Urinary bladder (tissue), 4 donors: ENCODE data around the gene TSEN54. TPM values are rescaled to one million over a fixed set of nuclear protein-coding genes. Genes with fewer than 3 reads are reported as not detected.

Experiments
- DNase-seq: peaks from one replicate; pipeline ENCODE4 v3.0.0-alpha.2; 2015; ENCODE audit errors: extremely low spot score
- H3K27ac ChIP-seq: one replicate; pipeline ENCODE4 v1.5.1; 2013; ENCODE audit warnings: low read depth, mild to moderate bottlenecking, moderate library complexity
- H3K36me3 ChIP-seq: one replicate; pipeline ENCODE4 v1.6.1; 2013; ENCODE audit warnings: mild to moderate bottlenecking, moderate library complexity; ENCODE audit not compliant: insufficient read depth
- H3K4me1 ChIP-seq: one replicate; pipeline ENCODE4 v1.6.1; 2013; ENCODE audit warnings: mild to moderate bottlenecking, moderate library complexity; ENCODE audit not compliant: insufficient read depth
- H3K4me3 ChIP-seq: one replicate; pipeline ENCODE4 v1.5.1; 2013; ENCODE audit warnings: low read depth, low read length
- WGBS: extraction: QIAGEN DNeasy Blood & Tissue Kit; methylation state at CpG from one replicate; pipeline ENCODE4 v1.1.7; 2013; 5-methylcytosine and 5-hydroxymethylcytosine counted together
- polyA plus RNA-seq: library from polyadenylated mRNA; stranded (reverse); fragments of 200-250 nt; gene quantifications from one replicate; pipeline ENCODE4 v1.2.3, GENCODE V29; 2013
- total RNA-seq: library from RNA; depleted of rRNA; stranded (reverse); fragments of >200 nt; gene quantifications from one replicate; pipeline ENCODE4 v1.2.3, GENCODE V29; 2014
- donor health status: healthy with polysubstance abuse.
- donor health status: healthy.

TSEN54 gene
- total and polyA plus RNA-seq, 2 donors: 10.9 to 20.4 TPM

DNA sequence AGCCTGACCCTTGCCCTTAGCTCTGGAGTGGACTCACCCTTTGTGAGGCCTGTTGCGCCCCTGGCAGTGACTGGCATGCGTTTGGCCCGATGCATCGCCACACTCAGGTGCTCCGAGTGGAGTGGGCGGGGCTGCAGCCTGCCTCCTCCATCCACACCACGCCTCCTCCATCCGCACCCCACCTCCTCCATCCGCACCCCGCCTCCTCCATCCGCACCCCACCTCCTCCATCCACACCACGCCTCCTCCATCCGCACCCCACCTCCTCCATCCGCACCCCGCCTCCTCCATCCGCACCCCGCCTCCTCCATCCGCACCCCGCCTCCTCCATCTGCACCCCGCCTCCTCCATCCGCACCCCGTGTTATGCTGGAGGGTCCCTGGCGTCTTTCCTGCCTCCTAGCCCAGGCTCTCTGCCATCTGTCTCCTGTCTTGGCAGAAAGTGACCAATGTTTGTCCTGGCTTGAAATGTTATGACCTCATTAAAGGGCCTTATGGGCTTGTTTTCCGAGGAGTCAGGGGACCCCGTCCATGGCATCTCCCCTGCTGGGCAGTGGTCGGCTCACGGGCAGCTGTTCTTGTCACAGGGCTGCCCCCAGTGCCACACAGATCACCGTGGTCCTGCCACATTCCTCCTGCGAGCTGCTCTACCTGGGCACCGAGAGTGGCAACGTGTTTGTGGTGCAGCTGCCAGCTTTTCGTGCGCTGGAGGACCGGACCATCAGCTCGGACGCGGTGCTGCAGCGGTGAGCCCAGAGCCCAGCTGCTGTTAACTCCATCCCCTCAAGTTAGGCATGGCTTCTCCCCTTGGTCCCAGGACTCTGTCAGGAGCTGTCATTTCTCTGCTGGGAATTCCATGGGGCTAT, 42.6 kb downstream of the TSEN54 start:
- Histone ChIP-seq H3K4me3 (no peak overlapping the region), H3K4me1 (no peaks in the 10 kb centered on the region), H3K27ac (no peak overlapping the region), H3K36me3 (no peaks in the 10 kb centered on the region)
- DNase-seq: no peak
- 73% methylated on average over 34 of the region's 38 CpGs for WGBS

DNA sequence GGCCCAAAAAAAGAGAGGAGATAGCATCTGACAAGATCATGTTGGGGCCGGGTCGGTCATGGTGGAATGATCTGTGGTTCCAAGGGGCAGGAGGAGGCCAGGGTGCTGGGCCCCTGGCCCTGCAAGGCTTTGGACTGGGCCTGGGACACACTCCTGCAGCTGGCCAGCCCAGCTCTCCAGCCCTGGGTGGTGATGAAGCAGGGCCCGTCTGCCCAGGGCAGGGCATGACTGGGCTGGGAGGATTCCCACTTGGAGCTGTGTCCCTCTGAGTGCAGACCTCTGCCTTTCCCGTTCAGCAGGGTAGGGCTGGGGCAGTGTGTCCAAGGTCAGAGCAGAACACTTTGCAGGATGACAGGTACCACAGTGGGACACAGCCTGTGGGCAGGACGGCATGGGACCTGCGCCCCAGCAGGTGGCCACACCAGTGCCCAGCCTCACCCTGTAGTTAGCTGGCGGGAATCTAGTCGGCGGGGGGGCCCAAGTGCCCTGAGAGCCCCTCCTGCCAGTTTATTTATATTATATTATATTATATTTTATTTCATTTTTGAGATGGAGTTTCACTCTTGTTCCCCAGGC, 43.7 kb downstream of the TSEN54 start:
- DNase-seq: no peak
- Histone ChIP-seq H3K36me3 (no peaks in the 10 kb centered on the region), H3K27ac (no peak overlapping the region), H3K4me3 (no peak overlapping the region), H3K4me1 (no peaks in the 10 kb centered on the region)
- WGBS: 82% methylated on average over 9 of the region's 9 CpGs

DNA sequence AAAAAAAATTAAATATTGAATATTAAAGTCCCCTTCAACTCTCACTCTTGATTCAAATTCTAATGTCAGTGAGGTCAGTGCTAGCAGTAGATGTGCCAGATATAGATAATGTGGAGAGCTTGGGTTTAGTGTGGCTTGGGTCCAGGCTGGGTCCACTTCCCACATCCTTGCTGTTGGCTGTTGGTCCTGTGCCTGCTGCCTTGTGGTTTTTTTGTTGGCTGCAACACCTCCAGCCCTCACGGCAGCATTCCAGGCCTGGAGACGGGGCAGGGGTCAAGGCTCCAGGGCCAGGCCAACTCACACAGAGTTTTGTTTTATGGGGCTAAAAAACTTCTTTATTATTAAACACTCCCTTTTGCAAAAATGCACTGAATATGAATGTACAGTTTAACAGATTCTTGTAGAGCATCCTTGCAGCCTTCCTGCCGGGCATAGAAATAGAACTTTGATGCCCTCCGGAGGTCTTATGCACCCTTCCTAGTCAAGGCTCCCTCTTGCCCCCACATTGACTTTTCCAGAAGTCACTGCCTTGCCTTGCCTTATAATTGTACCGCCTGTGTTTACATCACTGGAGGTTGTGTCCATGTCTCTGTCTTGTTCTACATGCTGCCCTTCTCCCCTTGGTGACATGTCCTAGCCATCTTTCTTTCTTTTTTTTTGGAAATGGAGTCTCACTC, 45.7 kb downstream of the TSEN54 start:
- no peaks in the 10 kb centered on the region for H3K4me1 ChIP-seq
- 65% methylated on average over 5 of the region's 5 CpGs for WGBS
- H3K4me3 ChIP-seq: no peak overlapping the region
- no peaks in the 10 kb centered on the region for H3K36me3 ChIP-seq
- no peak overlapping the region for H3K27ac ChIP-seq
- DNase-seq: no peak

DNA sequence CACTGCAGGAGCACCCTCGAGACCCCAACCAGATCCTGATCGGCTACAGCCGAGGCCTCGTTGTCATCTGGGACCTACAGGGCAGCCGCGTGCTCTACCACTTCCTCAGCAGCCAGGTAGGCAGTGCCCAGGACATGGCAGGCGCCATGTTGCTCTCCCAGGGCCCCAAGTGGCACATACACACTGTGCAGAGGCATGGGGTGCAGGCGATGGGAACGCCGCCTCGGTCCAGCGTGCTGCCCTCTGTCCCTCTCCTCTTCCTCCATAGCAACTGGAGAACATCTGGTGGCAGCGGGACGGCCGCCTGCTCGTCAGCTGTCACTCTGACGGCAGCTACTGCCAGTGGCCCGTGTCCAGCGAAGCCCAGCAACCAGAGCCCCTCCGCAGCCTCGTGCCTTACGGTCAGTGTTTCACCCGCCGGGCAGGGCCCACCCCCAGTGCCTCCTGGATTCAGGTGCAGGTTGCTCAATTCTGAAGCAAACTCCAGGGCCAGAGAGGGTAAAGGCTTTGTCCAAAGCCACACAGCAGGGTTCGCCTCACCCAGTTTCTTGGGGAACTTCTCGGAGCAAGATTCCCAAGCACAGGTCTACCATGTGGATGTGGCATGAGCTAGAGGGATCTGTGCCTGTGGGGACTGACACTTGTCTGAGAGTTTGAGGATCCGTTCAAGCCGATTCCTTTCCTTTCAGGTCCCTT, 46.9 kb downstream of the TSEN54 start:
- 85% methylated on average over 28 of the region's 28 CpGs for WGBS
- DNase-seq: no peak

DNA sequence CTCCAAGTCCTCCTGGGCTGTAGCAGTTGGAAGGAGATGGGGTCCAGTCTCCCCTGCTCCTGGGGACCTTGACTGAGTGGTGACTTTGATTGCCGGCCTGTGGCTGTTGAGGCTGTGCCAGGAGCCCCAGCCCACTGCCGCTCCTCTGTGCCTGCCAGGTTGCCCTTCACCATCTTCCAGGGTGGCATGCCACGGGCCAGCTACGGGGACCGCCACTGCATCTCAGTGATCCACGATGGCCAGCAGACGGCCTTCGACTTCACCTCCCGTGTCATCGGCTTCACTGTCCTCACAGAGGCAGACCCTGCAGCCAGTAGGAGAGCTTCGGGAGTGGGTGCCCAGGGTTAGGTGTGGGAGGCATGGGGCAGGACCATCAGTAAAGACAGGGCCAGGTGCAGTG, 47.9 kb downstream of the TSEN54 start:
- Histone ChIP-seq H3K4me3 (no peak overlapping the region), H3K27ac (no peak overlapping the region), H3K36me3 (no peaks in the 10 kb centered on the region), H3K4me1 (no peaks in the 10 kb centered on the region)
- 95% methylated on average over 11 of the region's 11 CpGs for WGBS
- DNase-seq: no peak

More for the DNA sequence above, 46.9 kb downstream of the TSEN54 start:
- H3K27ac ChIP-seq: no peak overlapping the region
- no peak overlapping the region for H3K4me3 ChIP-seq
- H3K36me3 ChIP-seq: no peaks in the 10 kb centered on the region
- H3K4me1 ChIP-seq: no peaks in the 10 kb centered on the region

DNA sequence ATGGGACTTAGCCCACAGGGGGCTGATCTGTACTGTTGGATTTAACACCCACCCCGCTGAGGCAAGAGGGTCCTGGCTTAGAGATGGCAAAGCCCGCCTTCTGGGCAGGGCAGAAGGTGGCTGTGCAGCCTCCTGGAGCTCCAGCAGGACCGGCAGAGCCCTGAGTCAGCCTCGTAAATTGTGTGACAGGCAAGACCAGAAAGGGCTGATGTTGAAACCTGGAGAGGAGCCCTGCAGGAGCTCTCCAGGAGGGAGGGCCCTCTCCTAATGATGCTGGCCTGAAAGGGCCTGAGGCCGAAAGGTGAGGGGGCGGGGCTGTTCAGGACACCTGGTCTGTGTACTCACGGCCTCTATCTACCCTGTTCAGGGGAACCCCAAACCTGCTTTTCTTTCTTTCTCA, 48.7 kb downstream of the TSEN54 start:
- no peak for DNase-seq
- Histone ChIP-seq H3K27ac (no peak overlapping the region), H3K36me3 (no peaks in the 10 kb centered on the region), H3K4me1 (no peaks in the 10 kb centered on the region), H3K4me3 (no peak overlapping the region)
- WGBS: 75% methylated on average over 7 of the region's 7 CpGs

DNA sequence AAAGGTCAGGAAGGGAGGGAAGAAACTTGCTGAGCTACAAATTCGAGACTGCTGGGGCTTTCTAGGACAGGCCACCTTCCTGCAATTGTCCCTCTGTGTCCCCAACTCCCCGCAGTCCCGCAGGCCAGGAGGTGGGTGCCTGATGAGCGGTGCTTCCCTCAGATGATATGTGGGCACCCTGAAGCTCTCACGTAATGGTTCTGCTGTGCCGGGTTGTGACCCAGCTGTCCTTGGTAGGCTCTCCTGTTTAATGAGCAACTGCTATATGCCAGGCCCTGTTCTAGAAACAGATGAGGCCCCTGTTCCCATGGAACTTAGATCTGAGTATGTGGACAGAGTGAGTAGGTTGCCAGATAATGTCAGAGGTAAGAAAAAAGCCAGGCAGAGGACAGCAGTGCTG, 49.3 kb downstream of the TSEN54 start:
- no peak overlapping the region for H3K27ac ChIP-seq
- H3K36me3 ChIP-seq: no peaks in the 10 kb centered on the region
- DNase-seq: no peak
- H3K4me3 ChIP-seq: no peak overlapping the region
- WGBS: 90% methylated on average over 6 of the region's 6 CpGs
- H3K4me1 ChIP-seq: no peaks in the 10 kb centered on the region

DNA sequence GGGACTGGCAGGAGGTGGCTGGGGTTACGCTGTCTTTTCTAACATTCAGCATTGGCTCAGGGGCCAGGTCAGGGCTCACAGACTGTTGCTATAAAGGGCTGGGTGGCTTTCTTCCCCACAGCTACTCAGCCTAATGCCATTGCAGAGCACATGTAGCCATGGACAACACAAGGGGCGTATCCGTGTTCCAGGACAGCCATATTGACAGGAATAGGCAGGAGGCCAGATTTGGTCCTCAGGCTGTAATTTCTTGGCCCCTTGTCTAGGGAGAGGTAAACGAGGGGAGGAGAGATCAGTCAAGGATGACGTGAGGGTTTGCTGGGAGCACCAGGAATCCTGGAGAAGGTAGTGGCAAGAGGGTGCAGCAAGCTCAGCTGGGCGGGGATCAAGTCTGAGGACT, 50.1 kb downstream of the TSEN54 start:
- WGBS: 66% methylated on average over 6 of the region's 6 CpGs

DNA sequence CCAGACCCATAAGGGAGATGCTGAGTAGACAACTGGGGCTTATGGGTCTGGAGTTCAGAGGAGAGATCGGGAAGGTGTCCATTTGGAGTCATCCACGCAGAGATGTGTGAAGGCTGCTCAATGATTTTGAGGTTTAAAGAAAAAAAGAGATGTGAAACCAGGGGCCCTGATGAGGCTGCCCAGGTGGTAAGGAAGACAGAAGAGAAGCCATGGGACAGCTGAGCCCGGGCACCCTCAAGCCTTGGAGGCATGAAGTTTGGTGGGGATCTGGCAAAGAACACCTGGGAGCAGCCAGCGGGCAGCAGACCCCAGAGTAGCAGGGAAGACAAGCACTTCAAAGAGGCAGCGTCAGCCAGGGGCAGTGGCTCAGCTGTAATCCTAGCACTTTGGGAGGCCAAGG, 50.5 kb downstream of the TSEN54 start:
- Histone ChIP-seq H3K27ac (no peak overlapping the region), H3K36me3 (no peaks in the 10 kb centered on the region), H3K4me3 (no peak overlapping the region), H3K4me1 (no peaks in the 10 kb centered on the region)
- WGBS: 91% methylated on average over 5 of the region's 5 CpGs
- DNase-seq: no peak

More for the DNA sequence above, 50.1 kb downstream of the TSEN54 start:
- H3K27ac ChIP-seq: no peak overlapping the region
- H3K36me3 ChIP-seq: no peaks in the 10 kb centered on the region
- H3K4me3 ChIP-seq: no peak overlapping the region
- H3K4me1 ChIP-seq: no peaks in the 10 kb centered on the region
- no peak for DNase-seq

DNA sequence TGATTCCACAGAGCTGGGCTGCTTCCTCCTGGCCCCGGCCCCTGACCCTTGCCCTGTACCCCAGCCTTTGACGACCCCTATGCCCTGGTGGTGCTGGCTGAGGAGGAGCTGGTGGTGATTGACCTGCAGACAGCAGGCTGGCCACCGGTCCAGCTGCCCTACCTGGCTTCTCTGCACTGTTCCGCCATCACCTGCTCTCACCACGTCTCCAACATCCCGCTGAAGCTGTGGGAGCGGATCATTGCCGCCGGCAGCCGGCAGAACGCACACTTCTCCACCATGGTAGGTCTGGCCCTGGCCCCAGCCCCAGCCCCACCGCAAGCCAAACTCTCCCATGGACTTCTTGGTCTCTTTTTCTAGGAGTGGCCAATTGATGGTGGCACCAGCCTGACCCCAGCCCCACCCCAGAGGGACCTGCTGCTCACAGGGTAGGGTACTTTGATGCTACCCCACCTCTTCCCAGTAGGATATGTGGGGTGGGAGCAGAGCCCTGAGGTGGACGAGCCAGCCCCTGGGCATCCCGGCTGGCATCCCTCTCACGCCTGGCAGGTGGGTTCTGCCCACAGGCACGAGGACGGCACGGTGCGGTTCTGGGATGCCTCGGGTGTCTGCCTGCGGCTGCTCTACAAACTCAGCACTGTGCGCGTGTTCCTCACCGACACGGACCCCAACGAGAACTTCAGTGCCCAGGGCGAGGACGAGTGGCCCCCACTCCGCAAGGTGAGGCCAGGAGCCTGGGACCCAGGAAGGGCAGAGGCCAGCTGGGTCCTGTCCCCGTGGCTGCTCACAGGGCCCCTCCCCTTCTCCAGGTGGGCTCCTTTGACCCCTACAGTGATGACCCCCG, 52.3 kb downstream of the TSEN54 start:
- no peaks in the 10 kb centered on the region for H3K36me3 ChIP-seq
- H3K4me1 ChIP-seq: no peaks in the 10 kb centered on the region
- 94% methylated on average over 31 of the region's 31 CpGs for WGBS
- no peak for DNase-seq
- H3K27ac ChIP-seq: no peak overlapping the region
- H3K4me3 ChIP-seq: no peak overlapping the region

DNA sequence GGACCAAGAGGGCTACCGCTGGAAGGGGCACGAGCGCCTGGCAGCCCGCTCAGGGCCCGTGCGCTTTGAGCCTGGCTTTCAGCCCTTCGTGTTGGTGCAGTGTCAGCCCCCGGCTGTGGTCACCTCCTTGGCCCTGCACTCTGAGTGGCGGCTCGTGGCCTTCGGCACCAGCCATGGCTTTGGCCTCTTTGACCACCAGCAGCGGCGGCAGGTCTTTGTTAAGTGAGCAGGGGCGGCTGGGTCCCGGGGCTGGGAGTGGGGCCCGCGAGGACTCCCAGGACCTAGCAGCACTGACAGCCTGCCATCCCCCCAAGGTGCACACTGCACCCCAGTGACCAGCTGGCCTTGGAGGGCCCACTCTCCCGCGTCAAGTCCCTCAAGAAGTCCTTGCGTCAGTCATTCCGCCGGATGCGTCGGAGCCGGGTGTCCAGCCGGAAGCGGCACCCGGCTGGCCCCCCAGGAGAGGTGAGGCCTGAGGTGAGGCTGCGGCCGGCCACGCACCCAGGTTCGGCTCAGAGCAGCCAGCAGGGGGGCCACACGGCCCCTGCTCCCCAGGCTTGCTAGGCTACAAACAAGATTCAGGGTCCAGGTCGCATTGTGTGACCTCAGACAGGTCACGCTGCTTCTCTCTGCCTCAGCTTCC, 53.8 kb downstream of the TSEN54 start:
- no peak for DNase-seq
- no peaks in the 10 kb centered on the region for H3K4me1 ChIP-seq
- H3K27ac ChIP-seq: no peak overlapping the region
- H3K4me3 ChIP-seq: no peak overlapping the region
- peaks cover 4% of the 10 kb centered on the region for H3K36me3 ChIP-seq
- WGBS: 92% methylated on average over 35 of the region's 35 CpGs

DNA sequence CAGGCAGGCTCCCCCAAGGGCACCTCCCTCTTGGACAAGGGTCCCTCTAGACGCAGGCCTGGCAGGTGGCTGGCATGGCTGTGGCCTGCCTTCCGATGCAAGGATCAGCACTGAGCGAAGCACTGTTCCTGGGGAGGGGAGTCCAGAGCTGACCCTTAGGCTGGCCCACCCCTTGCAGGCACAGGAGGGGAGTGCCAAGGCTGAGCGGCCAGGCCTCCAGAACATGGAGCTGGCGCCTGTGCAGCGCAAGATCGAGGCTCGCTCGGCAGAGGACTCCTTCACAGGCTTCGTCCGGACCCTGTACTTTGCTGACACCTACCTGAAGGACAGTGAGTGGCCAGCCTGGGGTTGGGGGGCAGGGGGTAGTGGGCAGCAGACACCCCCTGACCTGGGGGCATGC, 54.4 kb downstream of the TSEN54 start:
- Histone ChIP-seq H3K36me3 (peaks cover 4% of the 10 kb centered on the region), H3K27ac (no peak overlapping the region), H3K4me1 (no peaks in the 10 kb centered on the region), H3K4me3 (no peak overlapping the region)
- WGBS: 91% methylated on average over 11 of the region's 11 CpGs
- DNase-seq: no peak
